ENCODE measurements around the gene PPP1R1B.

PPP1R1B gene

DNA sequence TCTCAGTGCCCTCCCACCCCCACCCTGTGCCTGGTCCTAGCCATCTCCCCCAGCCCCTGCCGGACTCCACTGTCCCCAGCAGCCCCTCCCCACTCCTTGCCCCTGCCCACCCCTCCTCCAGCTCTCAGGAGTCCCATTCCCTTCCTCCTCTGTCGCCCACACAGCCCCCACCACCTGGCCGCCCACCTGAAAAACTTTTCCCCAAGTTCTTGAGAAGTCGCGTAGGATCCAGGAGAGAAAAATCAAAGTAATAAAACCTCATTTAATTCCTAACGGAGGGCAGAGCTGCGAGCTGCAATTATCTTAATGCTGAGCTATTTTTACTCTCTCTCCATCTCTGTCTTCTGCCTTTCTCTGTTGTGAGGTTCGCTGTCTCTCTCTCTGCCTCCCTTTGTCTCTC lies 2.4 kb upstream of the PPP1R1B start:
- POLR2A ChIA-PET (ENCODE audit: low non-redundant PET): no interaction called here
- CTCF ChIA-PET: interaction anchor here (0.7 to 5.0 kb wide), 3 partner anchors 9 to 458 kb away, joined by 4 to 66 read pairs (median 22); no protein-coding TSS in a partner anchor
- no peak for DNase-seq (ENCODE audit: low spot score)
- no peak overlapping the region for H3K27ac ChIP-seq
- TF ChIP-seq, protein P1, sequence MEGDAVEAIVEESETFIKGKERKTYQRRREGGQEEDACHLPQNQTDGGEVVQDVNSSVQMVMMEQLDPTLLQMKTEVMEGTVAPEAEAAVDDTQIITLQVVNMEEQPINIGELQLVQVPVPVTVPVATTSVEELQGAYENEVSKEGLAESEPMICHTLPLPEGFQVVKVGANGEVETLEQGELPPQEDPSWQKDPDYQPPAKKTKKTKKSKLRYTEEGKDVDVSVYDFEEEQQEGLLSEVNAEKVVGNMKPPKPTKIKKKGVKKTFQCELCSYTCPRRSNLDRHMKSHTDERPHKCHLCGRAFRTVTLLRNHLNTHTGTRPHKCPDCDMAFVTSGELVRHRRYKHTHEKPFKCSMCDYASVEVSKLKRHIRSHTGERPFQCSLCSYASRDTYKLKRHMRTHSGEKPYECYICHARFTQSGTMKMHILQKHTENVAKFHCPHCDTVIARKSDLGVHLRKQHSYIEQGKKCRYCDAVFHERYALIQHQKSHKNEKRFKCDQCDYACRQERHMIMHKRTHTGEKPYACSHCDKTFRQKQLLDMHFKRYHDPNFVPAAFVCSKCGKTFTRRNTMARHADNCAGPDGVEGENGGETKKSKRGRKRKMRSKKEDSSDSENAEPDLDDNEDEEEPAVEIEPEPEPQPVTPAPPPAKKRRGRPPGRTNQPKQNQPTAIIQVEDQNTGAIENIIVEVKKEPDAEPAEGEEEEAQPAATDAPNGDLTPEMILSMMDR (conservative IDR thresholded peaks at IDR 0.05; ENCODE audit: low read depth): no peak

DNA sequence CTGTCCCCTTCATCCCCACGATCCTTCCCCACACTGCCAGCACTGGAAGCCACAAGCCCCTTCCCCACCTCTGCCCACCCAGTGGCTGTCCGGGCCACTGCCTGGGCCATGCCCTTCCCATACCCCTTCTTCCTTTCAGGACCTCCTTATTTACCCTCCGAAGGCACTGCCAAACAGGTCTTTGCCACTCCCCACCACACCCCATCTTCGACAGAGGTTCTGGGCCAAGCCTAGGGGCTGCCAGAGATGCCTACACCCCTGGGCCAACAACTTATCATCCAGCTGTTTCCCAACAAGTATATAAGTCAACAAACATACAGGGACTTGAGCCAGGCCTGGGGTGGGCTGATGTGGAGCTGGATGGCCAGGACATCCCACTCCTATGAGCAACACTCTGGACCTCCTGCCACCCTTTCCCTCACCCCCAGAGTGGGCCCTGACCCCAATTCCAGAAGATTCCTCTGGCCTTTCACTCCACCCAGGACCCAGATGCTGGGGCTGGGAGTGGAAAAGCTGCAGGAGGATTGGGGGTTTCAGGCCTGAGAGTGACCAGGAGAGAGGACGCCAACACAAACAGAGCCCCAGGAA lies 1.5 kb upstream of the PPP1R1B start:
- CTCF ChIA-PET: interaction anchor here (0.5 to 5.0 kb wide), 5 partner anchors 8 to 459 kb away, joined by 3 to 66 read pairs (median 4); no protein-coding TSS in a partner anchor
- no peak for DNase-seq (ENCODE audit: low spot score)

DNA sequence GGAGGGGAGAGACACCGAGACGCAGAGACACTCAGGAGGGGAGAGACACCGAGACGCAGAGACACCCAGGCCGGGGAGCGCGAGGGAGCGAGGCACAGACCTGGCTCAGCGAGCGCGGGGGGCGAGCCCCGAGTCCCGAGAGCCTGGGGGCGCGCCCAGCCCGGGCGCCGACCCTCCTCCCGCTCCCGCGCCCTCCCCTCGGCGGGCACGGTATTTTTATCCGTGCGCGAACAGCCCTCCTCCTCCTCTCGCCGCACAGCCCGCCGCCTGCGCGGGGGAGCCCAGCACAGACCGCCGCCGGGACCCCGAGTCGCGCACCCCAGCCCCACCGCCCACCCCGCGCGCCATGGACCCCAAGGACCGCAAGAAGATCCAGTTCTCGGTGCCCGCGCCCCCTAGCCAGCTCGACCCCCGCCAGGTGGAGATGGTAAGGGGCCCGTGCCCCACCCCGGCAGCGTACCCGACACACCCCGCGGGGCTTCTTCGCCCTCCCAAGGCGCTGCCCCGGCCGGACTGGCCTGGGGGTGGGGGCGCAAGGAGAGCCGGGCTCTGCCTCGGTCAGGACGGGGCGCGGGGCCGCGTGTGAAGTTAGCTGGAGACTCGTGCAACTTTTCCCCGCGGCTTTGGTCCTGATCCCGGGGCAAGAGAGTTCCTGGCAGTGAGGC lies 427 bp downstream of the PPP1R1B start:
- no peak overlapping the region for H3K27ac ChIP-seq
- ChIA-PET CTCF (interaction anchor here (0.6 kb wide), 1 partner anchor 1400 kb away, joined by 3 read pairs; the partner anchor contains the start of gene KRTAP1-5), POLR2A (ENCODE audit: low non-redundant PET) (no interaction called here)
- TF ChIP-seq, protein P1 (conservative IDR thresholded peaks at IDR 0.05; ENCODE audit: low read depth): no peak
- DNase-seq (ENCODE audit: low spot score): no peak

More for the DNA sequence above, 1.5 kb upstream of the PPP1R1B start:
- peak overlapping the region; percentile 50 for H3K27ac ChIP-seq
- TF ChIP-seq, protein P1 (conservative IDR thresholded peaks at IDR 0.05; ENCODE audit: low read depth): no peak
- POLR2A ChIA-PET (ENCODE audit: low non-redundant PET): interaction anchor here (0.7 kb wide), 1 partner anchor 63 kb away, joined by 3 read pairs; no protein-coding TSS in a partner anchor

DNA sequence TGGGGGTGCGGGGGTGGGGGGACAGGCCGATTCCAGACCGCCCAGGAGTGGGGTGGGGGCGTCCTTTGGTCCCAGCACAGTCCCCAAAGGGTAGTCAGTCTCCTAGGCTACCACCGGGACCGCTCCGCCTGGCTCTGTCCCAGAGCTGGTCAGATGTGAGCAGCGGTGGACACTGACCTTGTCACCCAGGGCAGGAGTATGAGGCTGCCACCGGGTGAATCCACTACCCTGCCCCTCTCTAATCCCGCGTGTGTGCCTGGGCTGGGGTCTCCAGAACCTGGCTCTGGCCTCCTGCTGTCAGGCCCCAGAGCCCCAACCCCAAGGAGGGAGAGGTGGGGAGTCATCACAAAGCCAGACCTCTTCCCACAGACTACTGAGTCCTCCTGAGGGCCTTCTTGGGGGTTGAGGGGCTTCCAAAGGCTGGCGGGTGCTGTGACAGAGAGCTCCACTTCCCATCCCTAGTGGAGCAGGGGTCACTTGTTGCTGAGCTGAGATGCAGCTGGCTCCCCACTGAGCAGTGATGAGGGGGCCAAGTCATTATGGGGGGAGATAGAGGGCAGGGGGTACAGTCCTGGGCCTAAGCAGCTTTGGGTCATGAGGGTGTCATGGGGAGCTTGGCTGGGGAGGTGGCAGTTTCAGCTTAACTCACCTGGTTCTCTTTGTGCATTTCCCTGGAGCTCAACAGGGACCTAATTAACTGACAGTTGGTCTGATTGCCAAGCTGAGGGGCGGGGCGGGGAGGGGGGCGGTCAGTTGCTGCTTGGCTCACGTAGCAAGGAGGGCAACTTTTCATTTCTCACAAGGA lies 1.2 kb downstream of the PPP1R1B start:
- POLR2A ChIA-PET (ENCODE audit: low non-redundant PET): no interaction called here
- CTCF ChIA-PET: interaction anchor here (1.0 kb wide), 1 partner anchor 102 kb away, joined by 4 read pairs; the partner anchor contains the start of gene MIEN1
- H3K27ac ChIP-seq: no peak overlapping the region
- TF ChIP-seq, protein P1 (conservative IDR thresholded peaks at IDR 0.05; ENCODE audit: low read depth): no peak
- no peak for DNase-seq (ENCODE audit: low spot score)

DNA sequence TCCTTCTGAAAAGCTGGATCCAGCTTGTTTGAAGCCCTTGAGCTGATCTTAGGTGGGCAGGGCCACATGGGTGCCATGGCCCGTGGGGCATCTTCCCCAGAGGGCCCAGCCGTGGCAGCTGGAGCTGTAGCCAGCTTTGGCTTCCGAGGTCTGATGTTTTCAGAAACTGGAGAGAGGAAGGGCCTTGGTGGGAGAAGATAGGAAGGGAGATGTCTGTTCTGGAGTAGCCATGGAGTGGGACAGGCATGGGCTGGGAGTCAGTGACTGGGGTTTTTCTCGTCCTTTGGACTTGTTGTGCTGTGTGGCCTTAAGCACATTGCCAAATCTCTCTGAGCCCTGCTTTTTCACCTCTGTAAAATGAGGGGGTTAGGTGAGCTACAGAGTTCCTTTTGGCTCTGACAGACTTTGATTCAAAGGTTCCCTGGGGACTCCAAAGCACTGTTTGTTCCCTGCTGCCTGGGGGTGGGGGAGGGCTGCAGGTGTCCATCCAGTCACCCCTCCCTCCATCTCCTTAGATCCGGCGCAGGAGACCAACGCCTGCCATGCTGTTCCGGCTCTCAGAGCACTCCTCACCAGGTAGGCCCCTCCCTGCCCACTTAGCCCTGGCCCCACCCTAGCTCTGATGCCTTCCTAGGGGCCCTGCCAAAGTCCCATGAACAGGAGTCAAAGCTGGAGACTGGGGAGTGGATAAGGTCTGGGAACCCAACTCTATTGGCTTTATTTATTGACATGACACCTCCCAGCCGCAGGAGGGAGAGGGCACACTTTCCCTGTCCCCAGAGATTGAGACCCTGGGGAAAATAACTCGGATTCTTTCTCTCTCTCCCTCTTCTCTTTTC lies 2.1 kb downstream of the PPP1R1B start:
- ChIA-PET CTCF (interaction anchor here (0.7 to 1.0 kb wide), 2 partner anchors 44 to 101 kb away, joined by 3 to 4 read pairs; partner anchors contain the start of gene MIEN1), POLR2A (ENCODE audit: low non-redundant PET) (no interaction called here)
- TF ChIP-seq, protein P1 (conservative IDR thresholded peaks at IDR 0.05; ENCODE audit: low read depth): no peak
- no peak overlapping the region for H3K27ac ChIP-seq
- DNase-seq (ENCODE audit: low spot score): no peak

Measured in RWPE1 (cell line).